ENCODE data around the gene GGA3.

The GGA3 gene

DNA sequence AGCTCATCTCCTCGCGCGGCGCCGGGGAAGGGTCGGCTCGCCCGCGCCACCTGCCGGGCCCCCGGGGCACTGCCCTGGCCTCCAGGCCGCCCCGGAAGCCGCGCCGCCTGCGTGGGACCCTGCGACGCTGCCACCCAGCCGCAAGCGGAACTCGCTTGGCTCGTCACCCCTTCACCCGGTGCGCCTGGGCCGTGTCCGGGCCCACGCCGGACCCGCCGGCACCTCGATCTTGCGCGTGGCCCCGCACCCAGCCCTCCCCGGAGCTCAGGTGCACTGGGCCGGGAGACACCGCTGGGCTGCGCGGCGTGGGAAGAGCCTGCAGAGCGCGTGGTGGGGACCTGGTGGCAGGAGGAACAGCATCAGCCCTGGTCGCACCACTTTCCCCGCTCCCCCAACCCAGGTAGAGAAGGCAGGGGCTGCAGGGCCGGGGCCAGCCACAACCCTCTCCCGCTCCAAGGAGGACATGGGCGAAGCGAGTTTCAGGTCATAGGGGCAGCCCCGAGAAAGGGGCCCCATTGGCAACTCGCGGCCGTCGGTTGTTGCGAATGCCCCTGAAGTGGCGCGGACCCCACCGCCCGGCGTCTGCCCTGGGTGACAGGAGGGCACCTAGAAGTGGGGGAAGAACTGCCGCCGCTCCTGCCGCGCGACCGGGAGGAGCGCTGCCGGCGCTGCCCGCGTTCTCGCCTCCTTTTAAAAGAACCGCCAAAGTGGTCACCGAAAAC is 10.0 kb upstream of the GGA3 start:
- TF ChIP-seq TCF12 (IDR thresholded peaks at IDR 0.05; ENCODE audit: low read depth) (peak; percentile 54), CEBPB (IDR thresholded peaks at IDR 0.05) (no peak), TEAD4 (IDR thresholded peaks at IDR 0.05) (peak; percentile 2), MAX (IDR thresholded peaks at IDR 0.05) (peak; percentile 78), ZBTB7A (IDR thresholded peaks at IDR 0.05; ENCODE audit: low read depth) (no peak), REST (IDR thresholded peaks at IDR 0.05; ENCODE audit: low read depth) (no peak), FOXM1 (IDR thresholded peaks at IDR 0.05; ENCODE audit: borderline replicate concordance, low read depth) (no peak), EP300 (IDR thresholded peaks at IDR 0.05; ENCODE audit: borderline replicate concordance) (peak; percentile 22; the same call in 1 of the 2 replicates), YY1 (IDR thresholded peaks at IDR 0.05; ENCODE audit: low read depth) (peak; percentile 14; the same call in 1 of the 2 replicates), NFIC (IDR thresholded peaks at IDR 0.05) (no peak), EGR1 (IDR thresholded peaks at IDR 0.05) (0 out of 2 replicates have a peak, but pooled peaks have one; percentile 18), CREB1 (IDR thresholded peaks at IDR 0.05; ENCODE audit: low read depth) (peak; percentile 47; the same call in 1 of the 2 replicates), RAD21 (IDR thresholded peaks at IDR 0.05; ENCODE audit: low read depth) (peak; percentile 37; the same call in 1 of the 2 replicates), TAF1 (IDR thresholded peaks at IDR 0.05; ENCODE audit: low read depth) (0 out of 2 replicates have a peak, but pooled peaks have one; percentile 42)
- TF ChIP-seq, protein P1, sequence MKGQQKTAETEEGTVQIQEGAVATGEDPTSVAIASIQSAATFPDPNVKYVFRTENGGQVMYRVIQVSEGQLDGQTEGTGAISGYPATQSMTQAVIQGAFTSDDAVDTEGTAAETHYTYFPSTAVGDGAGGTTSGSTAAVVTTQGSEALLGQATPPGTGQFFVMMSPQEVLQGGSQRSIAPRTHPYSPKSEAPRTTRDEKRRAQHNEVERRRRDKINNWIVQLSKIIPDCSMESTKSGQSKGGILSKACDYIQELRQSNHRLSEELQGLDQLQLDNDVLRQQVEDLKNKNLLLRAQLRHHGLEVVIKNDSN (IDR thresholded peaks at IDR 0.05): peak; percentile 27; the same call in 1 of the 2 replicates

GRCh38 chr17:75270966-75271232 is 9.5 kb upstream of the GGA3 start, which contains the start of gene MIF4GD:
Gene MIF4GD (minus strand): TSS chr17:75271231. CDS start chr17:75270195, 1,036 bp downstream.
- TF ChIP-seq TAF1 (IDR thresholded peaks at IDR 0.05; ENCODE audit: low read depth): no peak; the same call in 1 of the 2 replicates
- TF ChIP-seq, protein P1 (IDR thresholded peaks at IDR 0.05): no peak
- no peak for TF ChIP-seq CREB1 (IDR thresholded peaks at IDR 0.05; ENCODE audit: low read depth)
- no peak; the same call in 1 of the 2 replicates for TF ChIP-seq TEAD4 (IDR thresholded peaks at IDR 0.05)
- no peak for TF ChIP-seq EGR1 (IDR thresholded peaks at IDR 0.05)
- no peak for TF ChIP-seq TCF12 (IDR thresholded peaks at IDR 0.05; ENCODE audit: low read depth)
- no peak for TF ChIP-seq CEBPB (IDR thresholded peaks at IDR 0.05)
- no peak for TF ChIP-seq FOXM1 (IDR thresholded peaks at IDR 0.05; ENCODE audit: borderline replicate concordance, low read depth)
- no peak for TF ChIP-seq YY1 (IDR thresholded peaks at IDR 0.05; ENCODE audit: low read depth)
- no peak for TF ChIP-seq ZBTB7A (IDR thresholded peaks at IDR 0.05; ENCODE audit: low read depth)
- no peak for TF ChIP-seq MAX (IDR thresholded peaks at IDR 0.05)
- no peak for TF ChIP-seq EP300 (IDR thresholded peaks at IDR 0.05; ENCODE audit: borderline replicate concordance)
- TF ChIP-seq REST (IDR thresholded peaks at IDR 0.05; ENCODE audit: low read depth): no peak
- no peak for TF ChIP-seq RAD21 (IDR thresholded peaks at IDR 0.05; ENCODE audit: low read depth)
- TF ChIP-seq NFIC (IDR thresholded peaks at IDR 0.05): no peak

- TF ChIP-seq CREB1 (IDR thresholded peaks at IDR 0.05; ENCODE audit: low read depth): no peak
- TF ChIP-seq EGR1 (IDR thresholded peaks at IDR 0.05): peak; percentile 99
- 0 out of 2 replicates have a peak, but pooled peaks have one; percentile 37 for TF ChIP-seq TAF1 (IDR thresholded peaks at IDR 0.05; ENCODE audit: low read depth)
- TF ChIP-seq TCF12 (IDR thresholded peaks at IDR 0.05; ENCODE audit: low read depth): peak; percentile 29; the same call in 1 of the 2 replicates
- peak; percentile 15; the same call in 1 of the 2 replicates for TF ChIP-seq EP300 (IDR thresholded peaks at IDR 0.05; ENCODE audit: borderline replicate concordance)
- peak; percentile 64; the same call in 1 of the 2 replicates for TF ChIP-seq MAX (IDR thresholded peaks at IDR 0.05)
- peak; percentile 35; the same call in 1 of the 2 replicates for TF ChIP-seq YY1 (IDR thresholded peaks at IDR 0.05; ENCODE audit: low read depth)
- TF ChIP-seq NFIC (IDR thresholded peaks at IDR 0.05): peak; percentile 34
- no peak; the same call in 1 of the 2 replicates for TF ChIP-seq FOXM1 (IDR thresholded peaks at IDR 0.05; ENCODE audit: borderline replicate concordance, low read depth)
- peak; percentile 94 for TF ChIP-seq ZBTB7A (IDR thresholded peaks at IDR 0.05; ENCODE audit: low read depth)
- no peak for TF ChIP-seq TEAD4 (IDR thresholded peaks at IDR 0.05)
- TF ChIP-seq RAD21 (IDR thresholded peaks at IDR 0.05; ENCODE audit: low read depth): peak; percentile 40; the same call in 1 of the 2 replicates
- peak; percentile 77 for TF ChIP-seq CEBPB (IDR thresholded peaks at IDR 0.05)
- TF ChIP-seq, protein P1 (IDR thresholded peaks at IDR 0.05): no peak
- TF ChIP-seq REST (IDR thresholded peaks at IDR 0.05; ENCODE audit: low read depth): no peak
Observed at GRCh38 chr17:75270218-75270965, 9.0 kb upstream of the GGA3 start.
